HepG2 (cell line): ENCODE measurements around the gene CAPZA1. TPM values are rescaled to one million over a fixed set of nuclear protein-coding genes. Genes with fewer than 3 reads are reported as not detected.

Experiments
- ATAC-seq: fragments of 200-7000 bp; cut with Tn5 transposase; 3 replicates; pipeline ENCODE4 v1.9.1; 2020; ENCODE audit warnings: mild to moderate bottlenecking, moderate library complexity
- BruUV-seq: library from RNA; stranded (reverse); fragments of 400-500 nt; replicated peaks from 2 replicates; lab custom pipeline; 2021; lab: Mats Ljungman, UMichigan
- CTCF ChIA-PET: fragments of 300-600 bp; formaldehyde crosslinking; extraction: SDS; loops from one replicate; lab custom pipeline; 2021; ENCODE audit warnings: low total read pairs, inconsistent platforms, low intra/inter-chr PET ratio; lab: Yijun Ruan, JAX
- POLR2A ChIA-PET: fragments of 350-600 bp; sonication (Branson Sonifier 250); formaldehyde crosslinking; loops from one replicate; lab custom pipeline; 2020; ENCODE audit warnings: antibody characterized with exemption, inconsistent platforms; lab: Yijun Ruan, JAX
- DNase-seq: peaks from one replicate; pipeline ENCODE4 v3.0.0-alpha.2; 2015; ENCODE audit warnings: low spot score
- FAIRE-seq: peaks from 3 replicates; lab custom pipeline; 2011; peaks lifted over from hg19 to GRCh38; lab: Jason Lieb, UNC
- H2AFZ ChIP-seq: one replicate; pipeline ENCODE4 v1.6.1; 2011; ENCODE audit warnings: low read length, inconsistent platforms
- H3K27ac ChIP-seq: fragments of 300-600 bp; 3 replicates; pipeline ENCODE4 v1.8.0; 2011; ENCODE audit warnings: mixed run types, mild to moderate bottlenecking, mixed read lengths, low read length, inconsistent platforms; ENCODE audit not compliant: insufficient read depth; ENCODE audit errors: extremely low read length
- H3K27me3 ChIP-seq, 2 experiments: fragments of 200-600 bp in 1 of 2; 2 replicates in 1 of 2; 3 replicates in 1 of 2; pipeline versions ENCODE4 v1.6.0 to v1.8.0; 2011; ENCODE audit warnings: low read length in 2 of 2, mild to moderate bottlenecking in 2 of 2, moderate library complexity in 2 of 2, inconsistent platforms in 1 of 2; ENCODE audit not compliant: insufficient read depth in 2 of 2, control insufficient read depth in 1 of 2
- H3K36me3 ChIP-seq, 2 experiments: fragments of 200-600 bp in 1 of 2; replicated peaks in 1 of 2; 2 replicates in 1 of 2; 3 replicates in 1 of 2; pipeline versions ENCODE4 v1.5.1 to v1.8.0; 2011; ENCODE audit warnings: low read length in 2 of 2, inconsistent platforms in 1 of 2; ENCODE audit not compliant: insufficient read depth in 2 of 2, control insufficient read depth in 1 of 2
- H3K4me1 ChIP-seq: 2 replicates; pipeline ENCODE4 v1.5.1; 2012; ENCODE audit warnings: low read length, inconsistent platforms; ENCODE audit not compliant: insufficient read depth
- H3K4me2 ChIP-seq: 2 replicates; pipeline ENCODE4 v1.6.0; 2011; ENCODE audit warnings: low read depth, low read length, inconsistent platforms
- H3K4me3 ChIP-seq, 3 experiments: fragments of 200-600 bp in 1 of 3; sonication (generic), shearing (Covaris generic) in 1 of 3; replicated peaks in 1 of 3; 2 replicates each; pipeline ENCODE4 v1.5.1; 2011 to 2016; ENCODE audit warnings: low read length in 3 of 3, inconsistent platforms in 2 of 3, low read depth in 2 of 3, mild to moderate bottlenecking in 2 of 3, control low read depth in 1 of 3, mixed read lengths in 1 of 3; ENCODE audit not compliant: insufficient read depth in 1 of 3
- H3K79me2 ChIP-seq: one replicate; pipeline ENCODE4 v1.6.1; 2011; ENCODE audit warnings: low read length, inconsistent platforms; ENCODE audit not compliant: insufficient read depth
- H3K9ac ChIP-seq: 2 replicates; pipeline ENCODE4 v1.6.0; 2011; ENCODE audit warnings: mild to moderate bottlenecking, low read depth, low read length, inconsistent platforms; ENCODE audit not compliant: insufficient read depth
- H3K9me3 ChIP-seq: 2 replicates; pipeline ENCODE4 v1.5.1; 2012; ENCODE audit warnings: mild to moderate bottlenecking, low read length
- H4K20me1 ChIP-seq: 2 replicates; pipeline ENCODE4 v1.6.0; 2011; ENCODE audit warnings: inconsistent platforms, mild to moderate bottlenecking, low read length, moderate library complexity; ENCODE audit not compliant: insufficient read depth
- BCL3 ChIP-seq: sonication (generic); formaldehyde crosslinking; IDR thresholded peaks from 2 replicates; pipeline ENCODE4 v1.5.1; 2020; ENCODE audit warnings: mild to moderate bottlenecking, missing genetic modification reagents, moderate library complexity
- CSRNP2 ChIP-seq: sonication (generic); formaldehyde crosslinking; conservative IDR thresholded peaks from 2 replicates; pipeline ENCODE4 v1.8.0; 2022; ENCODE audit warnings: low read depth, missing genetic modification reagents
- GLI4 ChIP-seq: sonication (generic); formaldehyde crosslinking; IDR thresholded peaks from 2 replicates; pipeline ENCODE4 v1.5.1; 2020; ENCODE audit warnings: missing genetic modification reagents, mild to moderate bottlenecking, moderate library complexity, borderline replicate concordance
- KDM2A ChIP-seq: sonication (generic); formaldehyde crosslinking; IDR thresholded peaks from 2 replicates; pipeline ENCODE4 v1.4.0; 2020; ENCODE audit warnings: low read depth, missing genetic modification reagents, borderline replicate concordance
- KLF11 ChIP-seq: IDR thresholded peaks from 2 replicates; pipeline ENCODE4 v1.6.1; 2016; ENCODE audit warnings: missing compliant biosample characterization
- MYC ChIP-seq: sonication (generic); formaldehyde crosslinking; IDR thresholded peaks from 2 replicates; pipeline ENCODE4 v1.9.0; 2021; ENCODE audit warnings: missing genetic modification reagents, borderline replicate concordance
- NFE2L1 ChIP-seq: sonication (generic); formaldehyde crosslinking; IDR thresholded peaks from 2 replicates; pipeline ENCODE4 v1.4.0; 2020; ENCODE audit warnings: missing genetic modification reagents, mild to moderate bottlenecking, borderline replicate concordance
- RNF219 ChIP-seq: sonication (generic); formaldehyde crosslinking; IDR thresholded peaks from 2 replicates; pipeline ENCODE4 v1.5.0; 2020; ENCODE audit warnings: mild to moderate bottlenecking, missing genetic modification reagents
- WGBS: methylation state at CpG from one replicate; pipeline ENCODE4 v1.1.6; 2017; ENCODE audit warnings: low lambda C conversion rate; 5-methylcytosine and 5-hydroxymethylcytosine counted together
- in situ Hi-C: cut with HindIII; loops from 2 replicates; pipeline ENCODE4 v1.10.0; 2017; ENCODE audit warnings: low pct_unique_long_range_greater_than_20kb; ENCODE audit not compliant: extremely low pct_ligation_motif_present
- intact Hi-C: fragments of 100-400 bp; cut with micrococcal nuclease; formaldehyde crosslinking; loops from one replicate; pipeline ENCODE4 v1.10.0; 2022; ENCODE audit not compliant: unreplicated experiment
- polyA plus RNA-seq, 8 experiments: library from polyadenylated mRNA; depleted of rRNA in 3 of 8; stranded (reverse) in 7 of 8; unstranded in 1 of 8; fragments of >200 nt; fragmentation: Illumina TruSeq in 4 of 8; extraction: Trizol in 4 of 8; gene quantifications; 2 replicates each; pipeline versions ENCODE4 v1.2.1 to v1.2.3, GENCODE V29; 2011 to 2016; ENCODE audit warnings: low read depth in 4 of 8, missing spikeins in 1 of 8, mixed read lengths in 1 of 8; ENCODE audit not compliant: insufficient read depth in 1 of 8
- total RNA-seq, 5 experiments: library from RNA; depleted of rRNA; stranded (reverse); fragments of >200 nt; fragmentation: Illumina TruSeq; extraction: Trizol; gene quantifications; 2 replicates each; pipeline ENCODE4 v1.2.3, GENCODE V29; 2016; ENCODE audit warnings: low read depth in 1 of 5

The CAPZA1 gene
- total and polyA plus RNA-seq, 2 of the 13 experiments (the other 11 are each of a cell fraction or from before 2014, with no cell fraction given): 67.0 to 117 TPM

- WGBS: 79% methylated on average over 3 of the region's 3 CpGs
- in situ Hi-C loops: no loop called here
- H3K9ac ChIP-seq: no peak overlapping the region
- no peaks in the 10 kb centered on the region for H4K20me1 ChIP-seq
- DNase-seq (no peak), FAIRE-seq (no peak), ATAC-seq (no peak)
- no peaks in the 10 kb centered on the region for H3K9me3 ChIP-seq
- ChIA-PET CTCF (no interaction called here), POLR2A (no interaction called here)
- H3K27me3 ChIP-seq: no peaks in the 10 kb centered on the region
- TF ChIP-seq CSRNP2 (CRISPR knock-in tag) (no peak), BCL3 (CRISPR knock-in tag) (no peak), KDM2A (no peak), KLF11 (CRISPR knock-in tag) (no peak), GLI4 (CRISPR knock-in tag) (no peak), NFE2L1 (no peak), MYC (CRISPR knock-in tag) (no peak), RNF219 (CRISPR knock-in tag) (no peak)
- no TSS peak for BruUV-seq
- no peak overlapping the region for H2AFZ ChIP-seq
- no peak overlapping the region for H3K4me3 ChIP-seq
- H3K4me1 ChIP-seq: no peaks in the 10 kb centered on the region
- intact Hi-C loops: no loop called here
- no peak overlapping the region for H3K27ac ChIP-seq
- peaks cover 7 to 18% of the 10 kb centered on the region in 2 experiments for H3K36me3 ChIP-seq
- H3K79me2 ChIP-seq: peaks cover 19% of the 10 kb centered on the region
- H3K4me2 ChIP-seq: no peak overlapping the region
Measured at GRCh38 chr1:112686417-112686816, 66.8 kb downstream of the CAPZA1 start.
